Measurements from ENCODE around the gene SCGB3A1.

SCGB3A1 gene

DNA sequence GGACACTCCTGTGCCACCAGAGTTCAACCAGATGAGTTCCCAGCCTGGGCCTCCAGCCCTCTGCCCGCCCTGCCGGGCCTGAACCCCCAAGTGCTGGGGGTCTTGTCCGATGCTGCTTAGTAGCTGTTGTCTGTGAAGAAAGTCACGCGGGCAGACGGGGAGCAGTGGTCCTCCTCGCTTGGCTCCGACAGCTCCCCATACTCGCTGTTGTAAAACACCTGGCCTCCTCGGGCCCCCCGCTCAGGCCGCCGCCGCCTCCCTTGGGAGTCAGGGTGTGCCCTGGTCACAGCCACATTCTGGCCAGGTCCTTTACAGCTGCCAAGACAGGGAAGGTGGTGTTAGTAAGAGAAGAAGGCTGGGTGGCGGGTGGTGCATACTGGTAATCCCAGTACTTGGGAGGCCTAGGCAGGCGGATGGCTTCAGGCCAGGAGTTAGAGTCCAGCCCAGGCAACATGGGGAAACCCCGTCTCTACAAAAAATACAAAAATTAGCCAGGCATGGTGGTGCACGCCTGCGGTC lies 11.8 kb upstream of the SCGB3A1 start:
- DNase-seq: no peak

GRCh38 chr5:180602481-180603075 lies 11.3 kb upstream of the SCGB3A1 start:
- no peak for DNase-seq

GRCh38 chr5:180601591-180602480 lies 10.5 kb upstream of the SCGB3A1 start:
- no peak for DNase-seq

DNA sequence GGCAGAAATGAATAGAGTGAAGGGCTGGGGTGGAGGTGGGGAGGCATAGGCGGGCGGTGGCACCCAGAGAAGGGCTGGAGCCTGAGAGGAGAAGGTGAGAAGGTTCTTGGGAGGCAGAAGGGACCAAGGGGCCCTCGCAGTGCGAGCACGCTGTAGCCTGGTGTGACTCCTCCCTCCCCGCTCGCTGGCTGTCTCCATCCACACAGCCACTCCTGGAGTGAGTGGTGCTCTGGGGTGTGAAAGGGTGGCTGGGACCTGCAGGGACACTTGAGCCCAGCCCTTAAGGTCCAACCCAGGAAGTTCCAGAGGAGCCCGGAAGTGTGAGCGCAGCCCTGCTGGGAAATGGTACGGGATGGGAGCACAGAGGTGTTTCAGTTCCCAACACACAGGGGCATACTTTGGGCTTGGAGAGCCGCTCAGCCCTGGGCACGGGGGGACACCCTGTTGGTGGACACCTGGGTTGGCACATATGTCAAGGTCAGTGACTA lies 9.3 kb upstream of the SCGB3A1 start:
- no peak for DNase-seq

DNA sequence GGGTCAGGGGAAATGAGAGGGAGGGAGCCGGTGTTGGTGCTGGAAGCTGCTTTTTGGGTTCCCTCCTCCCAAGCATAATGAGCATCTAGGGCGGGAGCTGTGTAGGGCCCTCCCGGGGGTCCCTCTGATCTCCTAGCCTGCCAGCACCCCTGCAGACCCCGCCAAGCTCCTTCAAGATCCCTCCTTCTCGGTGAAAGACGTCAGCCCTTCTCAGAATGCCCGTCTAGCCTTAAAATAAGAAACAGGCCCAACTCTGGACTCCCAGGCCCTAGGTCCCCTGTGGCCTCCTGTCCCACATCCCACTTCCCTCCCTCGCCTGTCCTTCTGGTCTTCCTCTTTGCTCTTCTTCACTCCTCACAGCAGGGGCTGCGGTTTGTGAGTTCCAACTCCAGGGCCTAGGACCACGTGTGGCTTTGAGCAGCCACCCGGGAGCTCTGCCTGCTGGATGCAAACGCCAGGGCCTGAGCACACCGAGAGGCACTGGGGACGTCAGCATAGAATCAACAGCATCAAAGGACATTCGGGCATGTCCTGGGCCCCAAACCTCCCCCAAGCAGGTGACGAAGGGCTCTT lies 8.8 kb upstream of the SCGB3A1 start:
- DNase-seq: no peak

DNA sequence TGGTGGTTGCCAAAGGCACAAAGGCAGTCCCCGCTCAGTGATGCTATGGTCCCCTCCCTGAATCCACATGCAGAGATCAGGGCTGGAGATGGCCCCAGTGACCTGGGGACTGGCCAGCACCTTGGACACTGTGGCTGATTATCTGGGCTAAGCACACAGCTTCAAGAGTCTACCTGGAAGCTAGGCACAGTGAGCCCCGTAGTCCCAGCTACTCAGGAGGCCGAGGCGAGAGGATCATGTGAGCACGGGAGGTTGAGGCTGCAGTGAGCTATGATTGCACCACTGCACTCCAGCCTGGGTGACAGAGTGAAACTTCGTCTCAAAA lies 8.3 kb upstream of the SCGB3A1 start:
- DNase-seq: no peak

GRCh38 chr5:180598797-180599589 lies 7.7 kb upstream of the SCGB3A1 start:
- no peak for DNase-seq

DNA sequence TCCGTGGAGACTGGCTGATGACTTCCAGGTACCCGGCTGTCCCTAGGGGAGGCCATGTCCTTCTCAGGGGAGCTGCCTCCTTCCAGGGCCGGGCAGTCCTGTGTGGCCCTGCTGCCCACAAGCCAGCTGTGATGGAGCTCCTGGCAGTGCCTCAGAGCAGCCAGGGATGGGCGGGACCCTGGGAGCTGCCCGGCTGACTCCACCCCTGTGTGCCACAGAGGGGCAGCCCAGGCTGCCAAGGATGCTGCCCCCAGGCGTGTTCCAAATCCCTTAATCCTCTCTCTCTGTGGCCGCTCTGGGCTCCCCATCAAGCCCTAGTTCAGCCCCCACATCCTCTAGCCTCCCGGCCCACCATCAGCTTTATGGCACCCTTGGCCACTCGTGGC lies 7.0 kb upstream of the SCGB3A1 start:
- DNase-seq: no peak

- DNase-seq: no peak
Observed at GRCh38 chr5:180596668-180597231, 5.5 kb upstream of the SCGB3A1 start.

GRCh38 chr5:180596115-180596667 lies 4.9 kb upstream of the SCGB3A1 start:
- DNase-seq: no peak

- DNase-seq: no peak
Observed at GRCh38 chr5:180595381-180596114, 4.2 kb upstream of the SCGB3A1 start.

DNA sequence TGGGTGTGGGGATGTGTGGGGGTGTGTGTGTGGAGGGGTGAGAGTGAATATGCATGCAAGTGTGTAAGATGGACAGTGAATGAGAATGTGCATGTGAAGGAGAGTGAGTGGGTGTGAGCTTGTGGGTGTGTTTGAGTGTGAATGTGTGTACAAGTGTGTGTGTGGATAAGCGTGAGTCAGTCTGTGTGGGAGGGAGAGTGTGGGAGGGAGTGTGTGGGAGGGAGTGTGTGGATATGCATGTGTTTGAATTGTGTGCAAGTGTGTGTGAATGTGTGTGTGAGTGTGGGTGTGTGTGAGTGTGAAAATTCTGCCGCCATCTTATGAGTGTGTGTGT lies 3.7 kb upstream of the SCGB3A1 start:
- no peak for DNase-seq

DNA sequence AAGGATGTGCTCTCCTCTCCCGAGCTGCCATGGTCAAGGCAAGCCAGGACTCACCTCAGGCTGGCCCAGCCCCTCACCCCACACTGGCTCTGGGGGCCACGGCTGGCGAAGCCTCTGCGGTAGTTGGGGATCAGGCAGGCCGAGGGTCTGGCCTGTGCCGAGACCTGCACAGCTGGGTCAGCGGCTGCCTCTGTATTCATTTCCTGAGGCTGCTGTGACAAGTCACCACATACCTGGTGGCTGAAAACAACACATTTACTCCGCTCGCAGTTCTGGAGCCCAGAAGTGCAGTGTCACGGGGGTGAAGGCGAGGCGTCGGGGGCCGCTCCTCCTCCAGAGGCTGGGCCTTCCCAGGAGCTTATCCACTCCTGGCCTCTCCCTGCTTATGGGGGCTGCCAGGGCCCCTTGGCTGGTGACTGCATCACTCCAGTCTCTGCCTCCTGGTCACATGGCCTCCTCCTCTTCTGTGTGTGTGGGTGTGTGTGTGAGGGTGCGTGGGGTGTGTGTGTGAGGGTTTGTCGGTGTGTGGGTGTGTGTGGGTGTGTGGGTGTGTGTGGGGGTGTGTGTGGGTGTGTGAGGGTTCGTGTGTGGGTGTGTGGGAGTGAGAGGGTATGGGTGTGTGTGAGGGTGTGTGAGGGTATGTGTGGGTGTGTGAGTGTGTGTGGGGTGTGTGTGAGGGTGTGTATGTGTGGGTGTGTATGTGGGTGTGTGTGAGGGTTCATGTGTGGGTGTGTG lies 3.2 kb upstream of the SCGB3A1 start:
- DNase-seq: no peak

DNA sequence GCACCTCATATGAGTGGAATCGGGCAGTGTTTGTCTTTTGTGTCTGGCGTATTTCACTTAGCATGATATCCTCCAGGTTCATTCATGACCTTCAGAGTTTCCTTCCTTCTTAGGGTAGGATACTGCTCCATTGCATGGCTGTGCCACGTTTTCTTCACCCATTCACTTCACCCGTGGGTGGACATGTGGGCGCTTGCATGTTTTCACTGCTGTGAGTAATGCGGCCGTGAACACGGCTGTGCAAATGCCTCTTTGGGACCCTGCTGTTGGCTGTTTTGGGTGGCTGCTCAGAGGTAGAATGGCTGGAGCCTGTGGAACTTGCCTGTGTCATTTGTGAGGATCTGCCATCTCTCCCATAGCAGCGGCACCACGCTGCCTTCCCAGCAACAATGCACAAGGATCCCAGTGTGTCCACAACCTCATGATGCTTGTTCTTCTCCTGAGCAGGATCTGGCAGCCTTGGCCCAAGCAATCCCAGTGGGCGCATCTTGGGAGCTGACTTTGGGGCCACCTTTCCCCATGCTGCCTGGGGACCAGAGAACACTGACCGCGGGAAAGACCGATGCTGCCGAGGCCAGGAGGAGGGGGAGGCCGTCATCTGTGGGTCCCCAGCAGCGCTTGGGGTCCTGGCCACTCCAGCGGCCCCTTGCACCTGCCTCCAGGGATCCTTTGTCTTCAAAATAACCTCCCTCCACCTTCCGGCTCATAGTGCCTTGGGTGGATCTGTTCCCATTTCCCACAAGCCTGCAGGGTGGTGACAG lies 2.3 kb upstream of the SCGB3A1 start:
- no peak for DNase-seq

DNA sequence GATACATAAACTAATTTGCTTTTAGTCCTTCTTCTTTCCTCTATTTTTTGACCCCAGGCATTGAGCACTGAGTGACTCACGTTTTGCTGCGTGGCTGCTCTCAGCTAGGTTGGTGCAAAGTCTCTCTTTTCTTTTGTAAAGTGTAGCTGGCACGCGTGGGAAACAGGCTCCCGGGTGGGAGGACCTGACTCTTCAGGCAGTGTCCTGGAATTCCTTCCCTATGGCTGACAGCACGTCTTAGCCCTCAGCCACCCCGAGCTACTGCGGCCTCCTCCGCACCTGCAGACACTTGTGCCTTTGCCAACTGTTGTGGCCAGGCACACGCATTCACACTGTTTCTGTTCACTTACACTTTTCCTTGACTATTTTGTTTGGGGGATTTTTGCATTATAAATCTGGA lies 877 bp upstream of the SCGB3A1 start:
- no peak for DNase-seq

DNA sequence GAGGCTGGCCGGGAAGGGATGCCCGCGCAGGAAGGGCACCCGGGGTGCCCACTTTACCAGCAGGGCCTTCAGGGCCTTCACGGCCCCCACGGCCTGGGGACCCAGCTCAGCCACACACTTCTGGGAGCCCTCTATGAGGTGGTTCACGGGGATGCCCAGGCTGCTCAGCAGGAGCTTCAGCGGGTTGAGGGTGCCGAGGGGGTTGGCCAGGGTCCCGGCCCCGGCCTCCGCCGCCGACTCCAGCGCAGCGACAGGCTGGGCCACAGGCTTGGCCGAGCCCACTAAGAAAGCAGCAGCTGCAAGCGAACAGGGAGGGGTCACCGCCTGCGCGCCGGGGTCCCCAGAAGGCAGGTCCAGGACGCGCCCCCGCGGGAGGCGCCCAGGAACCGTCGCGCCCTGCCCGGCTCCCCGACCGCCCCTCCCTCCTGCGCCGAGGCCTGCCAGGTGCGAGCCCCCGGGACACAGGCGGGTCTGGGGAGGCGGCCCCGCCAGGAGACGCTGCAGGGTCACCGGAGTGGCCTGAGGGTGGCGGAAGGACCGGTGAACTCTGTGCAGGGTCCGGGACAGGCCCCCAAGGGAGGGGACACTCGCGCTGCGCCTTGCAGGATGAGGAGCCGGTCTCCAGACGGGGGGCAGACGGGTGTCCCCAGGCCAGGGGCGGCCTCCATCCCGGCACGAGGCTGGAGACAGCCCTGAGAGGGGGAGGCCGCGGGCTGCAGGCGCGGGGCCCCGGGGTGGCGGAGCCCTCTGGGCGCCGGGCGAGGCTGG lies 572 bp downstream of the SCGB3A1 start:
- DNase-seq: no peak

GRCh38 chr5:180589771-180590542 lies 1.3 kb downstream of the SCGB3A1 start:
- no peak for DNase-seq

GRCh38 chr5:180586870-180587269 lies 4.4 kb downstream of the SCGB3A1 start:
- no peak for DNase-seq

DNA sequence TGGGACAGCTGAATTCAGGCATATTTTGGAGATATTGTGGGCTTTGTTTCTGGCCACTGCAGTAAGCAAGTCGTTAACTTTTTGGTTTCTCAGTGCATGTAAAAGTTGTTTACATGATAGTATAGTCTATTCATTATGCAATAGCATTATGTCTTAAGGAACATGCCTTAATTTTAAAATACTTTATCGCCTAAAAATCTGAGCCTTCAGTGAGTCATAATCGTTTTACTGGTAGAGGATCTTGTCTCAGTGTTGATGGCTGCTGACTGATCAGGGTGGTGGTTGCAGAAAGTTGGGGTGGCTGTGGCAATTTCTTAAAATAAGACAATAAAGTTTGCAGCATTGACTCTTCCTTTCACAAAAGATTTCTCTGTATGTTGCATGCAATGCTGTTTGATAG lies 5.1 kb downstream of the SCGB3A1 start:
- no peak for DNase-seq

Measured in activated CD4-positive, alpha-beta T cell treated with anti-CD3 and anti-CD28 coated beads, Interleukin-2, amount 50 U/mL, for 48 hours (primary cell).